ENCODE results near the gene PUS7.
"Not testable (repeated sequence)": the region's sequence is repeated elsewhere in the genome, so short reads cannot be mapped to it uniquely, and the experiment has no call there.

Gene PUS7

GRCh38 chr7:105493923-105494315 lies 28.2 kb downstream of the PUS7 start:
- DNase-seq = no peak

- DNase-seq = no peak
Observed at GRCh38 chr7:105493196-105493922, 28.7 kb downstream of the PUS7 start.

- no peak for DNase-seq
Observed at GRCh38 chr7:105489409-105489808, 32.7 kb downstream of the PUS7 start.

- DNase-seq = peak in 1 of 5 donors; percentile 50
Observed at GRCh38 chr7:105487579-105488571, 34.2 kb downstream of the PUS7 start.

GRCh38 chr7:105480931-105481330 lies 41.1 kb downstream of the PUS7 start:
- no peak for DNase-seq

- DNase-seq = no peak
Observed at GRCh38 chr7:105478606-105479005, 43.5 kb downstream of the PUS7 start.

GRCh38 chr7:105477908-105478307 lies 44.2 kb downstream of the PUS7 start:
- no peak for DNase-seq

GRCh38 chr7:105474045-105474444 lies 48.0 kb downstream of the PUS7 start:
- DNase-seq = no peak

GRCh38 chr7:105473163-105473562 lies 48.9 kb downstream of the PUS7 start:
- DNase-seq = no peak

- no peak for DNase-seq
Observed at GRCh38 chr7:105470846-105471245, 51.2 kb downstream of the PUS7 start.

- no peak for DNase-seq
Observed at GRCh38 chr7:105470090-105470489, 52.0 kb downstream of the PUS7 start.

- no peak for DNase-seq
Observed at GRCh38 chr7:105462765-105463420, 59.2 kb downstream of the PUS7 start.

- DNase-seq = no peak
Observed at GRCh38 chr7:105461518-105461917, 60.6 kb downstream of the PUS7 start.

- no peak for DNase-seq
Observed at GRCh38 chr7:105457619-105458225, 64.3 kb downstream of the PUS7 start.

GRCh38 chr7:105454921-105455320 lies 67.2 kb downstream of the PUS7 start:
- DNase-seq = no peak

GRCh38 chr7:105454095-105454747 lies 67.8 kb downstream of the PUS7 start:
- no peak for DNase-seq

GRCh38 chr7:105452085-105452484 lies 70.0 kb downstream of the PUS7 start:
- DNase-seq = no peak

GRCh38 chr7:105450870-105451269 lies 71.2 kb downstream of the PUS7 start:
- not testable (repeated sequence) for DNase-seq

- DNase-seq = no peak
Observed at GRCh38 chr7:105450177-105450861, 71.8 kb downstream of the PUS7 start.

- DNase-seq = peak in 1 of 5 donors; percentile 30
Observed at GRCh38 chr7:105448181-105448580, 73.9 kb downstream of the PUS7 start.

- no peak for DNase-seq
Observed at GRCh38 chr7:105444342-105444987, 77.6 kb downstream of the PUS7 start.

Data from T-helper 1 cell (primary cell).